ENCODE results near the gene GIGYF2. TPM values are rescaled to one million over a fixed set of nuclear protein-coding genes. Genes with fewer than 3 reads are reported as not detected.

The GIGYF2 gene
- total and polyA plus RNA-seq, 2 of the 13 experiments (the other 11 are each of a cell fraction or from before 2014, with no cell fraction given) = 44.9 to 73.5 TPM

- no peak for TF ChIP-seq E2F5 (CRISPR knock-in tag; conservative IDR thresholded peaks at IDR 0.05)
- peak; percentile 85 for TF ChIP-seq AGO1 (IDR thresholded peaks at IDR 0.05; ENCODE audit: low read depth, low read length, poor library complexity, severe bottlenecking)
- TF ChIP-seq AGO2 (optimal IDR thresholded peaks at IDR 0.05; ENCODE audit: low read depth, low read length) = peak; percentile 97
- peak; percentile 11 for TF ChIP-seq ZNF687 (CRISPR knock-in tag; IDR thresholded peaks at IDR 0.05)
- TF ChIP-seq HNRNPL (IDR thresholded peaks at IDR 0.05; ENCODE audit: low read depth, low read length) = peak; percentile 65
- TF ChIP-seq RBFOX2 (IDR thresholded peaks at IDR 0.05; ENCODE audit: low read depth, low read length) = peak; percentile 57
- peak; percentile 39; the same call in 1 of the 2 replicates for TF ChIP-seq BCL3 (CRISPR knock-in tag; IDR thresholded peaks at IDR 0.05)
- no peak for TF ChIP-seq ZXDC (CRISPR knock-in tag; IDR thresholded peaks at IDR 0.05)
Measured at GRCh38 chr2:232882085-232882484, 185.0 kb downstream of the GIGYF2 start (continued).
